ENCODE results near the gene GALNT17. TPM values are rescaled to one million over a fixed set of nuclear protein-coding genes. Genes with fewer than 3 reads are reported as not detected.

GALNT17 gene
- total RNA-seq, 1 donor: 0.36 TPM

DNA sequence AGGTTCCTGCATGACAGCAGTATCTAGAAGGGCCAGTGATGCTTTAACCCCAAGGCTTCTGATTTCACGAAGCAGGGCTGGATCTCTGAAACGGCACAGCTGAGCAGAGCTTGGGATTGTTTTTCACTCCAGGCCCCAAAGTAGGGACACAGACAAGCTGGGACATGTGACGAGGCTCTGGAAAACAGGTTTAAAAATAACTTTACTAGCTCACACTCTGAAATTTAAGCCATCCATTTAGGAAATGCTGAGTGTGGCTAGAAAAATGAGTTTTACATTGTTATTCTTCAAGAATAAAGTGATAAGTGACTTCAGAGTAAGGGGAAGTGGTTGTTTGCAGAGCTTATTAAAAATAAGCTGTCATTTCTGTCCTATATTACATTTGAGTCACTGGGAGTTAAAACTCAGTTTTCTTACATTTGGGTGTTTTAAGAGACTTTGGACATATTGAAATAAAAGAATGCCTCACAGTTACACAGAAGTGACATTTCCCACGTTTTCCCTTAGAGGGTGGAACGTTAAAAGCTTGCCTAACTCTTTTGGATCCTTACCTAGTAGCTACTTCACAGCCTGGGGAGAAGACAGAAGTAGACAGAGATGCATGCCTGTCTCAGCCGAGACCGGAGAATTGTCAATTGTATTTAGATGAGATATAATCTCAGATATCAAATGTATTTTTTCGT, 107.8 kb downstream of the GALNT17 start:
- Histone ChIP-seq H2AFZ (ENCODE audit: low read length) (no peak overlapping the region), H3K36me3 (ENCODE audit: insufficient read depth, low read length) (no peaks in the 10 kb centered on the region), H3K4me3 (ENCODE audit: insufficient read depth, low read length) (no peak overlapping the region), H3K27me3 (ENCODE audit: insufficient read depth, low read length) (no peaks in the 10 kb centered on the region), H3K79me2 (ENCODE audit: insufficient read depth, low read length) (no peaks in the 10 kb centered on the region), H3K9me3 (ENCODE audit: low read depth, low read length) (no peaks in the 10 kb centered on the region), H3K4me2 (ENCODE audit: insufficient read depth, low read length) (no peak overlapping the region), H3K4me1 (ENCODE audit: insufficient read depth, low read length) (no peaks in the 10 kb centered on the region), H3K27ac (ENCODE audit: low read depth, low read length) (no peak overlapping the region), H4K20me1 (ENCODE audit: insufficient read depth, low read length) (no peaks in the 10 kb centered on the region)
- no peak for DNase-seq (ENCODE audit: insufficient read length, low spot score, missing footprints)
- TF ChIP-seq, protein P1, sequence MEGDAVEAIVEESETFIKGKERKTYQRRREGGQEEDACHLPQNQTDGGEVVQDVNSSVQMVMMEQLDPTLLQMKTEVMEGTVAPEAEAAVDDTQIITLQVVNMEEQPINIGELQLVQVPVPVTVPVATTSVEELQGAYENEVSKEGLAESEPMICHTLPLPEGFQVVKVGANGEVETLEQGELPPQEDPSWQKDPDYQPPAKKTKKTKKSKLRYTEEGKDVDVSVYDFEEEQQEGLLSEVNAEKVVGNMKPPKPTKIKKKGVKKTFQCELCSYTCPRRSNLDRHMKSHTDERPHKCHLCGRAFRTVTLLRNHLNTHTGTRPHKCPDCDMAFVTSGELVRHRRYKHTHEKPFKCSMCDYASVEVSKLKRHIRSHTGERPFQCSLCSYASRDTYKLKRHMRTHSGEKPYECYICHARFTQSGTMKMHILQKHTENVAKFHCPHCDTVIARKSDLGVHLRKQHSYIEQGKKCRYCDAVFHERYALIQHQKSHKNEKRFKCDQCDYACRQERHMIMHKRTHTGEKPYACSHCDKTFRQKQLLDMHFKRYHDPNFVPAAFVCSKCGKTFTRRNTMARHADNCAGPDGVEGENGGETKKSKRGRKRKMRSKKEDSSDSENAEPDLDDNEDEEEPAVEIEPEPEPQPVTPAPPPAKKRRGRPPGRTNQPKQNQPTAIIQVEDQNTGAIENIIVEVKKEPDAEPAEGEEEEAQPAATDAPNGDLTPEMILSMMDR (IDR thresholded peaks at IDR 0.05; ENCODE audit: extremely low read depth, low read depth, low read length): no peak

DNA sequence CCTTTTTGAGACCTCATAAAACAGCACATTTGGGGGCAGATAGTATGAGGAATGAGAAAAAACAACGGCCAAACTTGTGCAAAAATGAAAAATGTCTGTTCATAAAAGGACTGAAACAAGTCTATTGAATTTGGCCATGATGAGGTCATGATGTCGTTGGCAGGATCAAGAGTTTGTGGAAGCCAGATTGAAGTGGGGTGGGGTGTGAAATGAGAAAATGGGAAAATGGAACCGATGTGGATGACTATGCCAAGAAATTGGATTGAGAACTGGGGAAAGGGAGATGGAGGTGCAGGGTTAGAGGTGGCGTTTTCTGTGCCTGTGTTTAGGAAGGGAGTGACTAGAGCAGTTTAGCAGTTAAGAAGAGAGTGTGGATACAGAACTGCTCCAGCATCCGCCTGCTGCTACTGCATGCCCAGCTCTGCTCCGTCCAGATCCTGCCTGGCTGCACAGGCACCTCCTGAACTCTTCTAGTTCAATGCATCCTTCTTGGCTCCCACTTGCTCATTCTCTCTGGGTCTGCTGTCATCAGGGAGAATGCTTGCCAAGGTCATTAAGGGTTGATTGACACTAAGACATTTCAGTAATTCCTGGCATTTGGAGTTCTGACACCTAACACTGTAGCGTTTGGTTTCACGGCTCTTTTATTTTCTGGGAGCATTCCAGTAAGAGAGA, 111.9 kb downstream of the GALNT17 start:
- H3K27ac ChIP-seq (ENCODE audit: low read depth, low read length): no peak overlapping the region
- no peak for DNase-seq (ENCODE audit: insufficient read length, low spot score, missing footprints)
- H3K9me3 ChIP-seq (ENCODE audit: low read depth, low read length): no peaks in the 10 kb centered on the region
- TF ChIP-seq, protein P1 (IDR thresholded peaks at IDR 0.05; ENCODE audit: extremely low read depth, low read depth, low read length): no peak
- H3K4me1 ChIP-seq (ENCODE audit: insufficient read depth, low read length): no peaks in the 10 kb centered on the region
- no peaks in the 10 kb centered on the region for H3K27me3 ChIP-seq (ENCODE audit: insufficient read depth, low read length)
- no peaks in the 10 kb centered on the region for H3K79me2 ChIP-seq (ENCODE audit: insufficient read depth, low read length)
- no peaks in the 10 kb centered on the region for H3K36me3 ChIP-seq (ENCODE audit: insufficient read depth, low read length)
- H3K4me2 ChIP-seq (ENCODE audit: insufficient read depth, low read length): no peak overlapping the region
- H2AFZ ChIP-seq (ENCODE audit: low read length): no peak overlapping the region
- H3K4me3 ChIP-seq (ENCODE audit: insufficient read depth, low read length): no peak overlapping the region
- H4K20me1 ChIP-seq (ENCODE audit: insufficient read depth, low read length): no peaks in the 10 kb centered on the region

DNA sequence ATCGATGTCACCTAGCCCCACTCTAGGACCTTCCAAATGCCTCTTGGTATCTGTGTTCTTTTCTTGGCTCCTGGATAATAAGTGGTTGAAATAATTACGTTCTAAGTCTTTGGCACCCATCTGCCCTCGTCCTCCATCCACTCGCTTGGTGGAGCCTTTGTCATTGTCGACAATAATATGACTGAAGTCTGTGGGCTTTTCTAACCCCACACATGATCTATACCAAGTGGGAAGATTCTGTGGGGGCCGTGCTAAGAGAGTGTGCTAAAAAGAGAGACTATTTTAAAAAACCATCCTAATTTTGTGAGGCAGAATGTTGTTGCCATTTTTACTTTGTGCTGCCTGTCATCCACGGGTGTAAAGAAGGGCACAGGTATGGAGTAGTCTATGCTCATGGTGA, 113.1 kb downstream of the GALNT17 start:
- Histone ChIP-seq H3K79me2 (ENCODE audit: insufficient read depth, low read length) (no peaks in the 10 kb centered on the region), H3K27ac (ENCODE audit: low read depth, low read length) (no peak overlapping the region), H3K4me3 (ENCODE audit: insufficient read depth, low read length) (no peak overlapping the region), H2AFZ (ENCODE audit: low read length) (no peak overlapping the region), H4K20me1 (ENCODE audit: insufficient read depth, low read length) (no peaks in the 10 kb centered on the region), H3K36me3 (ENCODE audit: insufficient read depth, low read length) (no peaks in the 10 kb centered on the region), H3K4me2 (ENCODE audit: insufficient read depth, low read length) (no peak overlapping the region), H3K4me1 (ENCODE audit: insufficient read depth, low read length) (no peaks in the 10 kb centered on the region), H3K9me3 (ENCODE audit: low read depth, low read length) (no peaks in the 10 kb centered on the region), H3K27me3 (ENCODE audit: insufficient read depth, low read length) (no peaks in the 10 kb centered on the region)
- no peak for DNase-seq (ENCODE audit: insufficient read length, low spot score, missing footprints)
- TF ChIP-seq, protein P1 (IDR thresholded peaks at IDR 0.05; ENCODE audit: extremely low read depth, low read depth, low read length): no peak

DNA sequence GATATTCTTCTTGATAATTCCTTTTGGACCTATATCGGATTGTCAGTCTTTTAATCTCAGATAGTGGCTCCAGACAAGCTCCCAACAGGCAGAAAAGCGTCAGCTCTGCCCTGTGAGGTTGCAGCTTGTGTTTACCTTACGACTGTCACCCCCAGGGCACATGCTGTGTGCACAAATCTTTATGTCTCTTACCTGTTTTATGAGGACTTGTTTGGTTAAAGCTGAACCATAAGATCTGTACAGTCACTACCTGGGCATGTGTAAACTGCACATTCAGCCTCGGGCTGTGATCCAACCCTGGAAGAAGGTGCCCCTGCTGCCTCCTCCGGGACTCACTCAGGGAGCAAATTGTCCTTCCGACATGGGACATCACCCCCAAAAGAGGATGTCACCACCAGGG, 119.8 kb downstream of the GALNT17 start:
- DNase-seq (ENCODE audit: insufficient read length, low spot score, missing footprints): no peak
- H3K79me2 ChIP-seq (ENCODE audit: insufficient read depth, low read length): no peaks in the 10 kb centered on the region
- H3K27me3 ChIP-seq (ENCODE audit: insufficient read depth, low read length): no peaks in the 10 kb centered on the region
- TF ChIP-seq, protein P1 (IDR thresholded peaks at IDR 0.05; ENCODE audit: extremely low read depth, low read depth, low read length): no peak
- no peaks in the 10 kb centered on the region for H4K20me1 ChIP-seq (ENCODE audit: insufficient read depth, low read length)
- no peaks in the 10 kb centered on the region for H3K4me1 ChIP-seq (ENCODE audit: insufficient read depth, low read length)
- no peaks in the 10 kb centered on the region for H3K9me3 ChIP-seq (ENCODE audit: low read depth, low read length)
- H3K27ac ChIP-seq (ENCODE audit: low read depth, low read length): no peak overlapping the region
- no peak overlapping the region for H3K4me3 ChIP-seq (ENCODE audit: insufficient read depth, low read length)
- no peak overlapping the region for H2AFZ ChIP-seq (ENCODE audit: low read length)
- no peak overlapping the region for H3K4me2 ChIP-seq (ENCODE audit: insufficient read depth, low read length)
- no peaks in the 10 kb centered on the region for H3K36me3 ChIP-seq (ENCODE audit: insufficient read depth, low read length)
